ENCODE data around the gene OLIG1. TPM values are rescaled to one million over a fixed set of nuclear protein-coding genes. Genes with fewer than 3 reads are reported as not detected.

Gene OLIG1, protein sequence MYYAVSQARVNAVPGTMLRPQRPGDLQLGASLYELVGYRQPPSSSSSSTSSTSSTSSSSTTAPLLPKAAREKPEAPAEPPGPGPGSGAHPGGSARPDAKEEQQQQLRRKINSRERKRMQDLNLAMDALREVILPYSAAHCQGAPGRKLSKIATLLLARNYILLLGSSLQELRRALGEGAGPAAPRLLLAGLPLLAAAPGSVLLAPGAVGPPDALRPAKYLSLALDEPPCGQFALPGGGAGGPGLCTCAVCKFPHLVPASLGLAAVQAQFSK
- not detected for total RNA-seq

DNA sequence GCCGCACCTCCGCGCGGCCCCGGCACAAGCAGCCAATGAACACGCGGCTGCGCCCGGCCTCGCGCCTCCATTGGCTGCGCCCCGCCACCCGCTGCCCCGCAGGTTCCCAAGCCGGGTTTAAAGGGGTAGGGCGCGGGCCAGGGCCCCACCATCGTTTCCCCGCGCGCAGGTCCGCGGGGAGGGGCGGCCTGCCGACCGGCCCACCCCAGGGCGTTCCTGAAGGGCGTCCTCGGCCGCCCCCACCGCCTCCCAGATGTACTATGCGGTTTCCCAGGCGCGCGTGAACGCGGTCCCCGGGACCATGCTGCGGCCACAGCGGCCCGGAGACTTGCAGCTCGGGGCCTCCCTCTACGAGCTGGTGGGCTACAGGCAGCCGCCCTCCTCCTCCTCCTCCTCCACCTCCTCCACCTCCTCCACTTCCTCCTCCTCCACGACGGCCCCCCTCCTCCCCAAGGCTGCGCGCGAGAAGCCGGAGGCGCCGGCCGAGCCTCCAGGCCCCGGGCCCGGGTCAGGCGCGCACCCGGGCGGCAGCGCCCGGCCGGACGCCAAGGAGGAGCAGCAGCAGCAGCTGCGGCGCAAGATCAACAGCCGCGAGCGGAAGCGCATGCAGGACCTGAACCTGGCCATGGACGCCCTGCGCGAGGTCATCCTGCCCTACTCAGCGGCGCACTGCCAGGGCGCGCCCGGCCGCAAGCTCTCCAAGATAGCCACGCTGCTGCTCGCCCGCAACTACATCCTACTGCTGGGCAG, at the start of gene OLIG1:
Gene OLIG1, plus strand, starts transcription at position 148 of the 750 bp plus-strand sequence. Its CDS starts 106 bp downstream, at position 254.
- no peak for DNase-seq

DNA sequence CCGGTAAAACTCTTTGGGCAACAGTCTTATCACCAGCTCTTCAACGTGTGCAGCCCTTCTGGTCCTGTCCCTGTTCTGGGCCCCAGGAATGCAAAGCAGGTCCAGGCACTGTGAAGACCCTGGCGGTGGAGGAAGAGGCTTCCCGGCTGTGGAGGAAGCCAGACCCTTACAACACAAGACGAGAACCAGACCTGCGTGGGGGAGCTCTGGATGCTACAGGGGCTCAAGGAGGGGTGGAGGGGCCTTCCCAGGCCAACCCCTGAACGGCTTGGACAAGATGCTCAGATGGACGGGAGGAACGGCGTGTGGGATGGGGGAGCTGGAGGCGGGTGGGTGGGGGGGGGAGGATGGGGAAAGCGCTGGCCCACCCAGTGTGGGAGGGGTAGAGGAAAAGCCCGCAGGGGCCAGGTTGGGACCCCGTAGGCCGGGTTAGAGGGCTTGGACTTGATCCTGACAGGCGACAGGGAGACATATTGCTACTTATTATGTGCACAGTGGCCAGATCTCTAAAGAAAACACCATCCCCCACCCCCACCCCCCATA, 49.3 kb upstream of the OLIG1 start:
- DNase-seq, result no peak

DNA sequence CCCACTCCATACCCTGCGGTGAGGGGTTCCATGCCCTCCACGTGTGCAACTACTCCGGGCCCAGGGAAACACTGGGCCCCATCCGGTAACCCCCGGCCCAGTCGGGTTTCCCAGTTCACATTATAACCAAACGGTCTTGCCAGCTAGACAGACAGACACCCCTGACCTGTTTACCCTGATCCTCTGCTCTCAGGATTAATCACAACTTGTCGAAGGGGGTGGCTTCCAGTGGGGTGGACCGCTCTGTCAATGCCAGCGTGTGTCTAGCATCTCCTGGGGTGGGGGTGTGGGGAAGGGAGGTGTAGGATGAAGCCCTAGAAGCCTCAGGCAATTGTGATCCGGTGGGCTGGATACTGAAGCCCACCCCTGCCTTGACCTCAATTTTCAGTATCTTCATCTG, 48.8 kb upstream of the OLIG1 start:
- no peak for DNase-seq

DNA sequence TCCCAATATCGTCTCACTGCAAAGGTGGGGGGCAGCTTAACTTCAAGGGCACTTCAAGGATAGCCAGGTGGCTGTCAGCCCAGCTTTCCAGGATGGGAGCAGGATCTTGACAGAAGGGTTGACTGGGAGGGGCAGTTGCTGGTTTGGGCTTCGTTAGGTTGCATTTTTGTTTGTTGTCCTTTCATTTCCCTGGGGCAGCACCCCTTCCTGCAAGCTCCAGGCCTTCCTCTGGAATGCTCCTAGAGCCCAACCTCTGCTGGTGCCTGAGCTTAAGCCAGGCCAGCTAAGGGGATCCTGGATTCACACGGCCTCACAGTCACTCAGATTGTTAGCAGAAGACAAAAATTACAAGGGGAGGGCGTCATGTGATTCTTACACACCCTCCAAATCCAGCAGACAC, 48.3 kb upstream of the OLIG1 start:
- DNase-seq, result no peak

DNA sequence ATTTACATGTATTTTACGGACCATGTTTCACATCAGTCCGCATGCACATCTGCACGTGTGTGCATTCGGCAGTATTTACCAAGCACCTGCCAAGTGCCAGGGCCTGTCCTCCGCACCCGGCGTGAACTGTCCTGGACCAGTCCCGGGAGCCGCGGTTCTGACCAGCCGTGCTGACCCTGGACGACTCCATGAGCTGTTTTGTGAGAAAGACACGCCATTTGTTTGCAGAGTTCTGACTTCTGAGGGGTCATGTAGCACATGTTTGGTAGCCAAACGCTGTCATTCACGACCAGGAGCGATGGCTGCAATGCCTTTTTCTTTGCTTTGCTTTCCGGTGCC, 47.5 kb upstream of the OLIG1 start:
- DNase-seq, result no peak

DNA sequence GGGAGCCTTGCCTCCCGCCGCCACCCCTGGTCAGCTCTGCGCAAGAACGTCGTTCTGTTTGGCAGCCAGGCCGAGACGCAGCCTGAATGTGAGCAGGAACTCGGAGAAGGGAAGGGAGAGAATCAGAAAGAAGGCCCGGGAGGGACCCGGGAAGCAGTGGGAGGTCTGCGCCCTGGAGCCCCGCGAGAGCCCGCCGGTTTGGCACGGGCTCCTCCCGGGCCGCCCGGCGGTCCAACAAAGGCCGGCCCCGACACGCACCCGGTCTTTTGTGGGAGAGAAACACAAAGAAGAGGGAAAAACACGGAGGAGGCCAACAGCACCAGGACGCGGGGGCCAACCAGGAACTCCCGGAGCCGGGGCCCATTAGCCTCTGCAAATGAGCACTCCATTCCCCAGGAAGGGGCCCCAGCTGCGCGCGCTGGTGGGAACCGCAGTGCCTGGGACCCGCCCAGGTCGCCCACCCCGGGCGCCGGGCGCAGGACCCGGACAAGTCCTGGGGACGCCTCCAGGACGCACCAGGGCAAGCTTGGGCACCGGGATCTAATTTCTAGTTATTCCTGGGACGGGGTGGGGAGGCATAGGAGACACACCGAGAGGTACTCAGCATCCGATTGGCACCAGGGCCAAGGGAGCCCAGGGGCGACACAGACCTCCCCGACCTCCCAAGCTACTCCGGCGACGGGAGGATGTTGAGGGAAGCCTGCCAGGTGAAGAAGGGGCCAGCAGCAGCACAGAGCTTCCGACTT, 46.9 kb upstream of the OLIG1 start:
- DNase-seq, result no peak

DNA sequence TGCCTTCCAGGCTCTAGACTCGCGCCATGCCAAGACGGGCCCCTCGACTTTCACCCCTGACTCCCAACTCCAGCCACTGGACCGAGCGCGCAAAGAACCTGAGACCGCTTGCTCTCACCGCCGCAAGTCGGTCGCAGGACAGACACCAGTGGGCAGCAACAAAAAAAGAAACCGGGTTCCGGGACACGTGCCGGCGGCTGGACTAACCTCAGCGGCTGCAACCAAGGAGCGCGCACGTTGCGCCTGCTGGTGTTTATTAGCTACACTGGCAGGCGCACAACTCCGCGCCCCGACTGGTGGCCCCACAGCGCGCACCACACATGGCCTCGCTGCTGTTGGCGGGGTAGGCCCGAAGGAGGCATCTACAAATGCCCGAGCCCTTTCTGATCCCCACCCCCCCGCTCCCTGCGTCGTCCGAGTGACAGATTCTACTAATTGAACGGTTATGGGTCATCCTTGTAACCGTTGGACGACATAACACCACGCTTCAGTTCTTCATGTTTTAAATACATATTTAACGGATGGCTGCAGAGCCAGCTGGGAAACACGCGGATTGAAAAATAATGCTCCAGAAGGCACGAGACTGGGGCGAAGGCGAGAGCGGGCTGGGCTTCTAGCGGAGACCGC, 46.3 kb upstream of the OLIG1 start:
- no peak for DNase-seq

DNA sequence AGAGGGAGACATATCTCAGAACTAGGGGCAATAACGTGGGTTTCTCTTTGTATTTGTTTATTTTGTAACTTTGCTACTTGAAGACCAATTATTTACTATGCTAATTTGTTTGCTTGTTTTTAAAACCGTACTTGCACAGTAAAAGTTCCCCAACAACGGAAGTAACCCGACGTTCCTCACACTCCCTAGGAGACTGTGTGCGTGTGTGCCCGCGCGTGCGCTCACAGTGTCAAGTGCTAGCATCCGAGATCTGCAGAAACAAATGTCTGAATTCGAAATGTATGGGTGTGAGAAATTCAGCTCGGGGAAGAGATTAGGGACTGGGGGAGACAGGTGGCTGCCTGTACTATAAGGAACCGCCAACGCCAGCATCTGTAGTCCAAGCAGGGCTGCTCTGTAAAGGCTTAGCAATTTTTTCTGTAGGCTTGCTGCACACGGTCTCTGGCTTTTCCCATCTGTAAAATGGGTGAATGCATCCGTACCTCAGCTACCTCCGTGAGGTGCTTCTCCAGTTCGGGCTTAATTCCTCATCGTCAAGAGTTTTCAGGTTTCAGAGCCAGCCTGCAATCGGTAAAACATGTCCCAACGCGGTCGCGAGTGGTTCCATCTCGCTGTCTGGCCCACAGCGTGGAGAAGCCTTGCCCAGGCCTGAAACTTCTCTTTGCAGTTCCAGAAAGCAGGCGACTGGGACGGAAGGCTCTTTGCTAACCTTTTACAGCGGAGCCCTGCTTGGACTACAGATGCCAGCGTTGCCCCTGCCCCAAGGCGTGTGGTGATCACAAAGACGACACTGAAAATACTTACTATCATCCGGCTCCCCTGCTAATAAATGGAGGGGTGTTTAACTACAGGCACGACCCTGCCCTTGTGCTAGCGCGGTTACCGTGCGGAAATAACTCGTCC, 45.5 kb upstream of the OLIG1 start:
- no peak for DNase-seq

DNA sequence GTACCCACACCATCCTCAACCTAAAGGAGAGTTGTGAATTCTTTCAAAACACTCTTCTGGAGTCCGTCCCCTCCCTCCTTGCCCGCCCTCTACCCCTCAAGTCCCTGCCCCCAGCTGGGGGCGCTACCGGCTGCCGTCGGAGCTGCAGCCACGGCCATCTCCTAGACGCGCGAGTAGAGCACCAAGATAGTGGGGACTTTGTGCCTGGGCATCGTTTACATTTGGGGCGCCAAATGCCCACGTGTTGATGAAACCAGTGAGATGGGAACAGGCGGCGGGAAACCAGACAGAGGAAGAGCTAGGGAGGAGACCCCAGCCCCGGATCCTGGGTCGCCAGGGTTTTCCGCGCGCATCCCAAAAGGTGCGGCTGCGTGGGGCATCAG, 44.8 kb upstream of the OLIG1 start:
- no peak for DNase-seq

DNA sequence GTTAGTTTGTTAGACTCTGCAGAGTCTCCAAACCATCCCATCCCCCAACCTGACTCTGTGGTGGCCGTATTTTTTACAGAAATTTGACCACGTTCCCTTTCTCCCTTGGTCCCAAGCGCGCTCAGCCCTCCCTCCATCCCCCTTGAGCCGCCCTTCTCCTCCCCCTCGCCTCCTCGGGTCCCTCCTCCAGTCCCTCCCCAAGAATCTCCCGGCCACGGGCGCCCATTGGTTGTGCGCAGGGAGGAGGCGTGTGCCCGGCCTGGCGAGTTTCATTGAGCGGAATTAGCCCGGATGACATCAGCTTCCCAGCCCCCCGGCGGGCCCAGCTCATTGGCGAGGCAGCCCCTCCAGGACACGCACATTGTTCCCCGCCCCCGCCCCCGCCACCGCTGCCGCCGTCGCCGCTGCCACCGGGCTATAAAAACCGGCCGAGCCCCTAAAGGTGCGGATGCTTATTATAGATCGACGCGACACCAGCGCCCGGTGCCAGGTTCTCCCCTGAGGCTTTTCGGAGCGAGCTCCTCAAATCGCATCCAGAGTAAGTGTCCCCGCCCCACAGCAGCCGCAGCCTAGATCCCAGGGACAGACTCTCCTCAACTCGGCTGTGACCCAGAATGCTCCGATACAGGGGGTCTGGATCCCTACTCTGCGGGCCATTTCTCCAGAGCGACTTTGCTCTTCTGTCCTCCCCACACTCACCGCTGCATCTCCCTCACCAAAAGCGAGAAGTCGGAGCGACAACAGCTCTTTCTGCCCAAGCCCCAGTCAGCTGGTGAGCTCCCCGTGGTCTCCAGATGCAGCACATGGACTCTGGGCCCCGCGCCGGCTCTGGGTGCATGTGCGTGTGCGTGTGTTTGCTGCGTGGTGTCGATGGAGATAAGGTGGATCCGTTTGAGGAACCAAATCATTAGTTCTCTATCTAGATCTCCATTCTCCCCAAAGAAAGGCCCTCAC, 44.2 kb upstream of the OLIG1 start, which contains the start of gene OLIG2:
Gene OLIG2, plus strand, starts transcription at position 447 of the 954 bp plus-strand sequence. CDS start 928 bp downstream, outside the sequence.
- no peak for DNase-seq

DNA sequence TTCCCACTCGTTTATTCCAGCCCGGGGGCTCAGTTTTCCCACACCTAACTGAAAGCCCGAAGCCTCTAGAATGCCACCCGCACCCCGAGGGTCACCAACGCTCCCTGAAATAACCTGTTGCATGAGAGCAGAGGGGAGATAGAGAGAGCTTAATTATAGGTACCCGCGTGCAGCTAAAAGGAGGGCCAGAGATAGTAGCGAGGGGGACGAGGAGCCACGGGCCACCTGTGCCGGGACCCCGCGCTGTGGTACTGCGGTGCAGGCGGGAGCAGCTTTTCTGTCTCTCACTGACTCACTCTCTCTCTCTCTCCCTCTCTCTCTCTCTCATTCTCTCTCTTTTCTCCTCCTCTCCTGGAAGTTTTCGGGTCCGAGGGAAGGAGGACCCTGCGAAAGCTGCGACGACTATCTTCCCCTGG, 43.5 kb upstream of the OLIG1 start:
- DNase-seq, result no peak

DNA sequence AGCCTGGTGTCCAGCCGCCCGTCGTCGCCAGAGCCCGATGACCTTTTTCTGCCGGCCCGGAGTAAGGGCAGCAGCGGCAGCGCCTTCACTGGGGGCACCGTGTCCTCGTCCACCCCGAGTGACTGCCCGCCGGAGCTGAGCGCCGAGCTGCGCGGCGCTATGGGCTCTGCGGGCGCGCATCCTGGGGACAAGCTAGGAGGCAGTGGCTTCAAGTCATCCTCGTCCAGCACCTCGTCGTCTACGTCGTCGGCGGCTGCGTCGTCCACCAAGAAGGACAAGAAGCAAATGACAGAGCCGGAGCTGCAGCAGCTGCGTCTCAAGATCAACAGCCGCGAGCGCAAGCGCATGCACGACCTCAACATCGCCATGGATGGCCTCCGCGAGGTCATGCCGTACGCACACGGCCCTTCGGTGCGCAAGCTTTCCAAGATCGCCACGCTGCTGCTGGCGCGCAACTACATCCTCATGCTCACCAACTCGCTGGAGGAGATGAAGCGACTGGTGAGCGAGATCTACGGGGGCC, 43.0 kb upstream of the OLIG1 start:
- DNase-seq, result no peak

DNA sequence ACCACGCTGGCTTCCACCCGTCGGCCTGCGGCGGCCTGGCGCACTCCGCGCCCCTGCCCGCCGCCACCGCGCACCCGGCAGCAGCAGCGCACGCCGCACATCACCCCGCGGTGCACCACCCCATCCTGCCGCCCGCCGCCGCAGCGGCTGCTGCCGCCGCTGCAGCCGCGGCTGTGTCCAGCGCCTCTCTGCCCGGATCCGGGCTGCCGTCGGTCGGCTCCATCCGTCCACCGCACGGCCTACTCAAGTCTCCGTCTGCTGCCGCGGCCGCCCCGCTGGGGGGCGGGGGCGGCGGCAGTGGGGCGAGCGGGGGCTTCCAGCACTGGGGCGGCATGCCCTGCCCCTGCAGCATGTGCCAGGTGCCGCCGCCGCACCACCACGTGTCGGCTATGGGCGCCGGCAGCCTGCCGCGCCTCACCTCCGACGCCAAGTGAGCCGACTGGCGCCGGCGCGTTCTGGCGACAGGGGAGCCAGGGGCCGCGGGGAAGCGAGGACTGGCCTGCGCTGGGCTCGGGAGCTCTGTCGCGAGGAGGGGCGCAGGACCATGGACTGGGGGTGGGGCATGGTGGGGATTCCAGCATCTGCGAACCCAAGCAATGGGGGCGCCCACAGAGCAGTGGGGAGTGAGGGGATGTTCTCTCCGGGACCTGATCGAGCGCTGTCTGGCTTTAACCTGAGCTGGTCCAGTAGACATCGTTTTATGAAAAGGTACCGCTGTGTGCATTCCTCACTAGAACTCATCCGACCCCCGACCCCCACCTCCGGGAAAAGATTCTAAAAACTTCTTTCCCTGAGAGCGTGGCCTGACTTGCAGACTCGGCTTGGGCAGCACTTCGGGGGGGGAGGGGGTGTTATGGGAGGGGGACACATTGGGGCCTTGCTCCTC, 42.3 kb upstream of the OLIG1 start:
- no peak for DNase-seq

DNA sequence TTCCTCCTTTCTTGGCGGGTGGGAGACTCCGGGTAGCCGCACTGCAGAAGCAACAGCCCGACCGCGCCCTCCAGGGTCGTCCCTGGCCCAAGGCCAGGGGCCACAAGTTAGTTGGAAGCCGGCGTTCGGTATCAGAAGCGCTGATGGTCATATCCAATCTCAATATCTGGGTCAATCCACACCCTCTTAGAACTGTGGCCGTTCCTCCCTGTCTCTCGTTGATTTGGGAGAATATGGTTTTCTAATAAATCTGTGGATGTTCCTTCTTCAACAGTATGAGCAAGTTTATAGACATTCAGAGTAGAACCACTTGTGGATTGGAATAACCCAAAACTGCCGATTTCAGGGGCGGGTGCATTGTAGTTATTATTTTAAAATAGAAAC, 41.7 kb upstream of the OLIG1 start:
- no peak for DNase-seq

DNA sequence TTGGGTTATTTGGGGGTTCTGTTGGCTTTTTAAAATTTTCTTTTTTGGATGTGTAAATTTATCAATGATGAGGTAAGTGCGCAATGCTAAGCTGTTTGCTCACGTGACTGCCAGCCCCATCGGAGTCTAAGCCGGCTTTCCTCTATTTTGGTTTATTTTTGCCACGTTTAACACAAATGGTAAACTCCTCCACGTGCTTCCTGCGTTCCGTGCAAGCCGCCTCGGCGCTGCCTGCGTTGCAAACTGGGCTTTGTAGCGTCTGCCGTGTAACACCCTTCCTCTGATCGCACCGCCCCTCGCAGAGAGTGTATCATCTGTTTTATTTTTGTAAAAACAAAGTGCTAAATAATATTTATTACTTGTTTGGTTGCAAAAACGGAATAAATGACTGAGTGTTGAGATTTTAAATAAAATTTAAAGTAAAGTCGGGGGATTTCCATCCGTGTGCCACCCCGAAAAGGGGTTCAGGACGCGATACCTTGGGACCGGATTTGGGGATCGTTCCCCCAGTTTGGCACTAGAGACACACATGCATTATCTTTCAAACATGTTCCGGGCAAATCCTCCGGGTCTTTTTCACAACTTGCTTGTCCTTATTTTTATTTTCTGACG, 41.1 kb upstream of the OLIG1 start:
- DNase-seq, result no peak

DNA sequence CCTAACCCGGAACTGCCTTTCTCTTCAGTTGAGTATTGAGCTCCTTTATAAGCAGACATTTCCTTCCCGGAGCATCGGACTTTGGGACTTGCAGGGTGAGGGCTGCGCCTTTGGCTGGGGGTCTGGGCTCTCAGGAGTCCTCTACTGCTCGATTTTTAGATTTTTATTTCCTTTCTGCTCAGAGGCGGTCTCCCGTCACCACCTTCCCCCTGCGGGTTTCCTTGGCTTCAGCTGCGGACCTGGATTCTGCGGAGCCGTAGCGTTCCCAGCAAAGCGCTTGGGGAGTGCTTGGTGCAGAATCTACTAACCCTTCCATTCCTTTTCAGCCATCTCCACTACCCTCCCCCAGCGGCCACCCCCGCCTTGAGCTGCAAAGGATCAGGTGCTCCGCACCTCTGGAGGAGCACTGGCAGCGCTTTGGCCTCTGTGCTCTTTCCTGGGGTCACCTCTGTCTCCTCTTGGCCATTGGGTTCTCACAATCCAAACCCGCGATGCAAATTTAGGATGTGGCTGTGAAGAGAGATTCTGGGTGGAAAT, 40.5 kb upstream of the OLIG1 start:
- DNase-seq, result no peak

DNA sequence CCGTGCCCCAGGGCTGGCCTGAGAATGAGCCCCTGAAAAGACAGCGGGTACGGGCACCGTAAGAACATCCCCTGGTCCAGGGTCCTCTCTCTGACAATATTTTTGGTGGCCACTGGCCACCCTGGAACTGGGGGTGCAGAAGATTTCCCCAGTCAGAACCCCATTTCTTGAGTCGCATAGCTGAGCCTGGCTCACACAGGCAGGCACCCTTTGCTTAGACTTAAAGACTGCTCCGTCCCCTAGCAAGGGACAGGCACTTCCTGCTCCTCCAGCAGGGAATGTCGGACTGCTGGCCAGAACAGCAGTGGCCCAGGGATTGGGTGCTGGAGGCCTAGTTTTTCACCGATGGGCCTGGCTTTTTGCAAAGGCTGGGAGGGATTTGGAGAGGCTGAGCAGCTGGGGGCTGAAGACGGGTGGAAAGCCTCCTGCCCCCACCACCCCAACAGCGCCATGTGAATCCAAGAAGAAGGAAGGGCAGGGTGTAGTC, 39.9 kb upstream of the OLIG1 start:
- no peak for DNase-seq

DNA sequence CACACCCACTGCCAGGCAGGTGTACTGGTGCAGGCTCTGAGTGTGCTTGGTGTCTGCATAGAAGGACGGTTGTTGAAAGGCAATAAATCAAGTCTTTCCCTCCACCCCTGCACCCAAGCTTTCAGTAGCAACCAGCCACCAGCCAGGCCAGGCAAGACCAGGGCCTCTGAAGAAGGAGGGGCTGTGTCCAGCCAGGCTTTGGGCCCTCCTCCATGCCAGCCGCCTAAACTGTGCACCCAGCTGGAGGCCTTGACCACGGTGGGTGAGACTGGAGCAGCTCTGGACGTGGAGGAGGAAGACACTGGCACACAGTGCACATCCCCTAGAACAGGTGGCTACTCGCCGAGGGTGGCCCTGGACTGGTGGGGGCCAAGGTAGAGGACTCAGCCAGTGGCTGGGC, 39.3 kb upstream of the OLIG1 start:
- DNase-seq, result no peak
